Measurements from ENCODE around the gene SH3BP2. TPM values are rescaled to one million over a fixed set of nuclear protein-coding genes. Genes with fewer than 3 reads are reported as not detected.
"Not testable (repeated sequence)": the region's sequence is repeated elsewhere in the genome, so short reads cannot be mapped to it uniquely, and the experiment has no call there.

SH3BP2 gene
- total and polyA plus RNA-seq, 7 donors, result 18.4 to 82.4 (median 29.9) TPM

DNA sequence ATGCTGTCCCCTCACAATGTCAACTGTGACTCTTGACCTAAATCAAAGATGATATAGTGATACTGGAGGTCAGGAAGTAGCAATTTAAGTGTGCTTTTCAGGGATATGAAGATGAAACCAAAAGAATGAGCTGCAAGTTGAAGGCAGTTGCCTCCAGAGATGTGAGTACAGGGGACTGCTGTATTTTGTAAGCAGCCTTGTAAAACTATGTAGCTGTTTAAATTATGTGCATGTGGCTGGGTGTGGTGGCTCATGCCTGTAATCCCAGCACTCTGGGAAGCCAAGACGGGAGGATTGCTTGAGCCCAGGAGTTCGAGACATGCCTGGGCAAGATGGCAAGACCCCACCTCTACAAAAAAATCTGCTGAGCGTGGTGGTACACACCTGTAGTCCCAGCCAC lies 21.6 kb upstream of the SH3BP2 start:
- H3K9me3 ChIP-seq, result no peaks in the 10 kb centered on the region
- TF ChIP-seq EP300 (IDR thresholded peaks at IDR 0.05) (no peak), CTCF (IDR thresholded peaks at IDR 0.05) (no peak), POLR2AphosphoS5 (IDR thresholded peaks at IDR 0.05) (no peak), POLR2A (IDR thresholded peaks at IDR 0.05) (no peak)
- intact Hi-C loops (cut with DNase I), result no loop called here
- no peaks in the 10 kb centered on the region for H3K4me1 ChIP-seq
- no peaks in the 10 kb centered on the region for H3K36me3 ChIP-seq
- DNase-seq, result peak; percentile 6
- no peak overlapping the region for H3K4me3 ChIP-seq
- H3K27ac ChIP-seq, result no peak overlapping the region
- H3K27me3 ChIP-seq, result peaks cover 0 to 4% (median 0%) of the 10 kb centered on the region in 3 donors
- WGBS, 2 donors, result 48 to 87% methylated on average over 3 of the region's 3 CpGs

DNA sequence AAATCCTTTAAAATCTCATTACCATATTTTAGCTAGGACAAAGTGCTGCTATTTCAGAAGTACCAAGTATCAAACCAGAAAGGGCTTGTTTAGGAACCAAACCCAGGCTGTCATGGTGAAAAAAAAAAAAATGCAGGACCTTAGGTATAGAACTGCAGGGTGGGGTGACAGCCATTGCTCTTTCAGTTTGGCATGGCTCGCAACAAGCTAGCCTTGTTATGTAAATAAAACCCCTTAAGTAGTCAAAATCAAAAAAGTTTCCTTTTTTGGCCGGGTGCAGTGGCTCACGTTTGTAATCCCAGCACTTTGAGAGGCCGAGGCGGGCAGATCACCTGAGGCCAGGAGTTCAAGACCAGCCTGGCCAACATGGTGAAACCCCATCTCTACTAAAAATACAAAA lies 12.2 kb upstream of the SH3BP2 start:
- peak; percentile 21 for DNase-seq

DNA sequence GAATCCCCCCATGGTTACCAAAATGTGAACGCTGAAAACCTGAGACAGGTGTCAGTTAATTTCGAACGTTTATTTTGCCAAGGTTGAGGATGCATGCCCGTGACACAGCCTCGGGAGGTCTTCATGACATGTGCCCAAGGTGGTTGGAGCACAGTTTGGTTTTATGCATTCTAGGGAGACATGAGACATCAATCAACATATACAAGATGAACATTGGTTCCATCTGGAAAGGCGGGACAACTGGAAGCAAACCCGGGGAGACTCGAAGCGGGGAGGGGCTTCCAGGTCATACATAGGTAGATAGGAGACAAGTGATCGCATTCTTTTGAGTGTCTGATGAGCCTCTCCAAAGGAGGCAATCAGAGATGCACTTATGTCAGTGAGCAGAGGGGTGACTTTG lies 11.0 kb upstream of the SH3BP2 start:
- Histone ChIP-seq H3K9me3 (no peaks in the 10 kb centered on the region), H3K27ac (no peak overlapping the region), H3K36me3 (no peaks in the 10 kb centered on the region), H3K27me3 (no peaks in the 10 kb centered on the region), H3K4me3 (no peak overlapping the region), H3K4me1 (no peaks in the 10 kb centered on the region)
- TF ChIP-seq CTCF (IDR thresholded peaks at IDR 0.05) (no peak), POLR2A (IDR thresholded peaks at IDR 0.05) (no peak), EP300 (IDR thresholded peaks at IDR 0.05) (no peak), POLR2AphosphoS5 (IDR thresholded peaks at IDR 0.05) (no peak)
- DNase-seq, result peak; percentile 7
- intact Hi-C loops (cut with DNase I), result no loop called here
- WGBS, 2 donors, result 93 to 95% methylated on average over 10 of the region's 10 CpGs

More for the DNA sequence above, 12.2 kb upstream of the SH3BP2 start:
- intact Hi-C loops (cut with DNase I); H3K36me3 ChIP-seq; H3K4me3 ChIP-seq; H3K27ac ChIP-seq; H3K27me3 ChIP-seq; H3K9me3 ChIP-seq; H3K4me1 ChIP-seq: not testable (repeated sequence)
- 88 to 92% methylated on average over 5 of the region's 5 CpGs for WGBS, 2 donors

- Histone ChIP-seq H3K27me3 (no peaks in the 10 kb centered on the region), H3K4me3 (no peak overlapping the region), H3K27ac (no peak overlapping the region), H3K4me1 (peaks cover 0 to 10% (median 3%) of the 10 kb centered on the region in 4 donors), H3K9me3 (no peaks in the 10 kb centered on the region), H3K36me3 (no peaks in the 10 kb centered on the region)
- TF ChIP-seq POLR2A (IDR thresholded peaks at IDR 0.05) (no peak), EP300 (IDR thresholded peaks at IDR 0.05) (no peak), POLR2AphosphoS5 (IDR thresholded peaks at IDR 0.05) (no peak), CTCF (IDR thresholded peaks at IDR 0.05) (no peak)
- no peak for DNase-seq
- WGBS, 2 donors, result 88 to 92% methylated on average over 4 of the region's 4 CpGs
- intact Hi-C loops (cut with DNase I), result no loop called here
These were observed 9.1 kb upstream of the SH3BP2 start for GRCh38 chr4:2783790-2784189.

DNA sequence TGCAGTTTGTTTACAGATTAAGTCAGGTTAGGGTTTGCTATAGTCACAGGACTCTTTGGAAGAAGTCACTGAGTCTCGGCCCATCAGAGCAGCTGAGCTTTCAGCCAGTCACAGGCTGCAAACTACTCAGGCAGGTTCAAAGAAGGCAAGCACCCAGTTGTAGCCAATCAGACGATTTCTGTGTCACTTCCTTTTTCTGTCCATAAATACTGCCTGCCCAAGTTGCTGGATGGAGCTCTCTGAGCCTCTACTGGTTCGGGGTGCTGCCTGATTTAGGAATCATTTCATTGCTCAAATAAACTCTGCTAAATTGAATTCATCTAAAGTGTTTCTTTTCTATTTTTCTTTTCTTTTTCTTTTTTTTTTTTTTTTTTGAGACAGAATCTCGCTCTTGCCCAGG lies 7.3 kb upstream of the SH3BP2 start:
- no peaks in the 10 kb centered on the region for H3K27me3 ChIP-seq
- WGBS, 2 donors, result 47 to 50% methylated on average over 4 of the region's 4 CpGs
- H3K36me3 ChIP-seq, result no peaks in the 10 kb centered on the region
- no peaks in the 10 kb centered on the region for H3K9me3 ChIP-seq
- no peak for TF ChIP-seq POLR2A (IDR thresholded peaks at IDR 0.05)
- no peak for TF ChIP-seq CTCF (IDR thresholded peaks at IDR 0.05)
- TF ChIP-seq EP300 (IDR thresholded peaks at IDR 0.05), result no peak
- TF ChIP-seq POLR2AphosphoS5 (IDR thresholded peaks at IDR 0.05), result no peak
- H3K4me3 ChIP-seq, result no peak overlapping the region
- DNase-seq, result peak; percentile 50
- peaks cover 0 to 10% (median 3%) of the 10 kb centered on the region in 4 donors for H3K4me1 ChIP-seq
- intact Hi-C loops (cut with DNase I), result no loop called here
- no peak overlapping the region for H3K27ac ChIP-seq

All from sigmoid colon (tissue), 7 donors.